NCI-H1930 (cell line): ENCODE measurements around the gene TMEM183A.
"Not testable (repeated sequence)": the region's sequence is repeated elsewhere in the genome, so short reads cannot be mapped to it uniquely, and the experiment has no call there.

ENCODE experiments used
- DNase-seq, 2 experiments: peaks; one replicate each; lab custom pipeline; 2025; lab: John Stamatoyannopoulos, UW

The TMEM183A gene

DNA sequence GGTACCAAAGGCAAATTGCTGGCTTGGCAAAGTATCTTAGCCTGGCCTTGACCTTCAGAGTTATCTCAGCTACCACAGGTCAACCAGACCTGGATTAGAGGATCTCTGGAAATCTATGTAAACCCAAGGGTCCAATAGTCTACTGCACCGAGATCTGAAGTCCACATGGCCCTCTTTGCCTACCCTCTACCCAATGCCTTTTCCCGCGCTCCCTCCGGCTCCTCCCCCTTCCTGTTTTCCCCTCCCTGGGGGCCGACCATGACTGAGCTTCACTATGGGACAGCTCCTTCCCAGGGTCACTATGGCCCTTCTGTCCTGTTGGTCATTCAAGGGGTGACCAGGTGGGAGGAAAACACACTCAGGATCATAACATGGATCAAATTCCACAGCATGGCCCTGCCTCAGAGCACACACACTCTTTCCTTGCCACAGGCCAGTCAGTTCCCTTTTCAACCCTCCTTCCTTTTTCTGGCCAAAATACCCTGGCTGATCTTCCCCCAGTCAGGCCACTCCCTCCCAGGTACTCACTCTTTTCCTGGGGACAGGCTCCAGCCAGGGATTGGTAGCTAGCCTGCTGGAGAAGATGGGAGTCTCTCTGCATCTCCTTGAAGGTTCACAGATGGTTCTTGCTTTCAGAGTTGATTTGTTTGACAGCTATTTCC is 19.1 kb upstream of the TMEM183A start:
- no peak for DNase-seq

DNA sequence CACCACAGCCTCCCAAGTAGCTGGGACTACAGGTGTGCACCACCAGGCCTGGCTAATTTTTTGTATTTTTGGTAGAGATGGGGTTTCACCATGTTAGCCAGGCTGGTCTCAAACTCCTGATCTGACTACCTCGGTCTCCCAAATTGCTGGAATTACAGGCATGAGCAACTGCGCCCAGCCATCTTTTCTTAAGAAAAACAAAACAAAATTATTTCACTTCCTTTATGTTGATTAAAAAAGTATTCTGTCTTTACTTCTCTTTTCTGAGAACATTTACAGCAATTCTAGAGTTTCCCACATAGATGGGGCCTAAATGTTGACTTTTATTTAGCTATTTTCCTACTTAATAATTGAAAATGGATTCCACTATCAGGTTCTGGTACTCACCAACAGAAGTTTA is 17.3 kb upstream of the TMEM183A start:
- DNase-seq, result no peak

DNA sequence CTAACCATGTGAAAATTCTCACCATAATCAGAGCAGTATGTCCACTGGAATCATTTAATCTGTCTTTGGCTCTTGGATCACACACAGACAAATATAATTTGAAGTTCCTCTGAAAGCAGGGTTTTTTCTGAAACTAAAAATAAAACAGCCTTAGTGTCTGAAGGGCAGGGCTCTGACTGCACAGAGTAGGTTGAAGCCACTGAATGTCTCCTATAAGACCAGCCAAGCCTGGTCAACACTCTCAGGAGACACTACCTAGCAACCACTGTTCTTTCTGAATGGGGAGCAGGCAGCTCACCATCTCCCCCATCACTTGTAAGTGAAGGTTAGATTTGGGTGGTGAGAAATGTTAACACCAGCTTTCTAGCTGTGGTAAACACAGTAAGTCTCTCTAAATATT is 16.1 kb upstream of the TMEM183A start:
- DNase-seq, result no peak

DNA sequence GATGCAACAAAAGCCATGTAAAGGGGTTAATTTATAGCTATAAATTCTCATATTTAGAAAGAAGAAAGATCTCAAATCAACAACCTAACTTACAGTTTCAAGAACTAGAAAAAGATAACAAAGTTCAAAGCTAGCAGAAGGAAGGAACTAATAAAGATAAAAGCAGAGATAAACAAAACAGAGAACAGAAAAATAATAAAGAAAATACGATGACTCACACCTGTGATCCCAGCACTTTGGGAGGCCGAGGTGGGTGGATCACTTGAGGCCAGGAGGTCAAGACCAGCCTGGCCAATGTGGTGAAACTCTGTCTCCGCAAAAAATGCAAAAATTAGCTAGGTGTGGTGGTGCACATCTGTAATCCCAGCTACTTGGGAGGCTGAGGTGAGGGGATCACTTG is 12.4 kb upstream of the TMEM183A start:
- DNase-seq, result no peak

DNA sequence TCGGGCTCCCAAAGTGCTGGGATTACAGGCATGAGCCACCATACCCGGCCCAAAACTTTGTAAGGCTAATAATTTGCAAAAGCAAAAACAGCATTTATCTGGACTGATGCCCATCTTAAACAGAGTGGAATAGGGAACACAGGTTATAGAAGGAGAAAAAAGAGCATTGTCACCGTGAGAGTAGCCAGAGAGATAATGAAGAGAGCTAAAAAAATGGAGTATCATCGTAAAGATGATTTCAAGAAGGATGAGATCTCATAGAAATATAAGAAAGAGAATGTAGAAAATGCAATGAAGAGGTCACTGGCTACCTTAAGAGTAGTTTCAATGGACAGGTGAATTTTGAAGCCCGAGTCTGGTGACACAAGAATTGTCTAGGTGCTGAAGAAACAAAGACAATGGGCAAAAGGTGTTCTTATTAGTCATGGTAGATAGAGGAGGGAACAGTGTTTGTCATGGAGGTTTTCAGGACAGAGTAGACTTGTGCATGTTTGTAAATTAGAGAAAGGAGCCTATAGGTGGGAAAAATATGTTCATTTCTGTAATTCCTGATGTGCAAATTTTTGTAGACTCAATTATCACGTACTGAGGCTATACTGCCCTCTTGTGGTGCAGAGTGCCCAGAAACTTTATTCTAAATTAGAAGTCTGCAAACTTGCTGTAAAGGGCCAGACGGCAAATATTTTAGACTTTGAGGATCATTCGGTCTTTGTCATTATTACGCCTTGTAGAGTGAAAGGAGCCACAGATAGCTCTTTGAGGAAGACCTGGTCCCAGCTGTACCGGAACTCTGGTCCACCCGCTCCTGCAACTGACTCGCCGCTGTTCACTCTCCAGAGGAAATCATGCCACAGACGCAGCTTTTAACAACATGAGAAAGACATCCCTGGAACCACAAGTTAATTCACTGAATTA is 8.1 kb upstream of the TMEM183A start:
- DNase-seq, result peak in 1 of 2 experiments; percentile 44

DNA sequence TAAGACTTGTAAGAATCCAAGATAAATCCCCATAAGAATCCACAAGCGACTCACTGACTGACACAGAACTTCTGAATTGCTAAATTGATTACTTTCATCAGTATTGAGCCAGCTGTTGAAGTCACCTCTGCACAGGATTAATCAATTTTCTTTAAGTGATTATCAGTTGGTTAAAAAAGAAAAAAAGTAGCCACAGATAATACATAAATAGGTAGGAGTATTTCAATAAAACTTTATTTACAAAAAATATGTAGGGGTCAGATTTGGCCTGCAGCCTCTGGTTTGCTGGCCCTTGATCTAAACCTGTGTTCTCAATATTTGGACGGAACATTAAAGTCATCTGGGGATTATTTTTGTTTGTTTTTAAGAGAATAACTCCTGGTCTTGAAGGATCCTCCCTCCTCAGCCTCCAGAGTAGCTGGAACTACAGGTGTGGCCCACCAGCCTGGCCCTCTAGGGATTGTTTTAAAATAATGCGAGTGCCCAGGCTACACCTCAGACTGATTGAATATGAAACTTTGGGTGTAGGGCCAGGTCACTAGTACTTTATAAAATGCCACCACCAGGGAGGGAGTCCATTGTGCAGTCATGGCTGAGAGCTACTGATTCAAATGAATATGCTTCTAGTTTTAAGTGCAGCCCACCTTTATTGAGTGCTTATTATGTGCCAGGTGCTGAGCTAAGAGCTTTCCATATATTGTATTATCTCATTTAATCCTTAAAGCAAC is 6.8 kb upstream of the TMEM183A start:
- no peak for DNase-seq

DNA sequence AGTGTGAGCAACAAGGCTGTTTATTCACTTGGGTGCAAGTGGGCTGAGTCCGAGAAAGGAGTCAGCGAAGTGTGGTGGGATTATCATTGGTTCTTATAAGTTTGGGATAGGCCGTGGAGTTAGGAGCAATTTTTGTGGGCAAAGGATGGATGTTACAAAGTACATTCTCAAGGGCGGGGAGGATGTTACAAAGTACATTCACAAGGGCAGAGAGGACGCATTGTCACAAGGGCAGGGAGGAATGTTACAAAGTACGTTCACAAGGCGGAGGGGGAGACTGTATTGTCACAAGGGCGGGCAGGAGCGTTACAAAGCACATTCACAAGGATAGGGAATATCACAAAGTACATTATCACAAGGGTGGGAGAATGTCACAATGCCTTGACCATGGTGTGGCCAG is 5.2 kb upstream of the TMEM183A start:
- no peak for DNase-seq

DNA sequence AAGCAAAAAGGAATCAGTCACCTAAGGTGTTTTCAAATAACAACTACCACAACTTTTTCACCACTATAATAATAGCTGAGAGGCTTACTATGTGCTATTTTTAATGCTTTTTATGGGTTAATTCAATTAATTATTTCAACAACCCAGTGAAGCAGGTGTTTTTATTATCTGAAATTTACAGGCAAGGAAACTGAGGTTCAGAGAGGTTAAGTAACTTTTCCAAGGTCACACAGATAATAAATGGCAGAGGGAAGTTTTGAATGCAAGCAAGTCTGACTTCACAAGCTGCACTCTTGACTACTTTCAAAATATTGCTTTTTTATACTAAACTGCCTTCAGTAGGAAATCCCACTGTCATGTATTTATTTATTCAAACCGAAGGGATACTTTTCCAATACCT is 4.2 kb upstream of the TMEM183A start:
- no peak for DNase-seq

DNA sequence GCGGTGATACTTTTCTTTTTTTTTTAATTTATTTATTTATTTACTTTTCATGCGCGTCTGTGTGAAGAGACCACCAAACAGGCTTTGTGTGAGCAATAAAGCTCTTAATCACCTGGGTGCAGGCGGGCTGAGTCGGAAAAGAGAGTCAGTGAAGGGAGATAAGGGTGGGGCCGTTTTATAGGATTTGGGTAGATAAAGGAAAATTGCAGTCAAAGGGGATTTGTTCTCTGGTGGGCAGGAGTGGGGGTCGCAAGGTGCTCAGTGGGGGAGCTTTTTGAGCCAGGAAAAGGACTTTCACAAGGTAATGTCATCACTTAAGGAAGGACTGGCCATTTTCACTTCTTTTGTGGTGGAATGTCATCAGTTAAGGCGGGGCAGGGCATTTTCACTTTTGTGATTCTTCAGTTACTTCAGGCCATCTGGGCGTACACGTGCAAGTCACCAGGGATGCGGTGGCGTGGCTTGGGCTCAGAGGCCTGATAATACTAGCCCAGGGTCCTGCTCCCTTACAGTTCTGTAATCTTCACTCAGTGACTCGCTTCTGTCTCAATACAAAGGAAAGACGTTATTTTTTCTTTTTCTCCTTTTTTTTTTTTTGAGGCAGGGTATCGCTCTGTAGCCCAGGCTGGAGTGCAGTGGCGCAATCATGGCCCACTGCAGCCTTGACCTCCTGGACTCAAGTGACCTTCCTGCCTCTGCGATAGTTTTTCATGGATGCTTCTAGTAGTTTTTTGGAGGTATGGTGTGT is 1.6 kb upstream of the TMEM183A start:
- DNase-seq, result not testable (repeated sequence)

DNA sequence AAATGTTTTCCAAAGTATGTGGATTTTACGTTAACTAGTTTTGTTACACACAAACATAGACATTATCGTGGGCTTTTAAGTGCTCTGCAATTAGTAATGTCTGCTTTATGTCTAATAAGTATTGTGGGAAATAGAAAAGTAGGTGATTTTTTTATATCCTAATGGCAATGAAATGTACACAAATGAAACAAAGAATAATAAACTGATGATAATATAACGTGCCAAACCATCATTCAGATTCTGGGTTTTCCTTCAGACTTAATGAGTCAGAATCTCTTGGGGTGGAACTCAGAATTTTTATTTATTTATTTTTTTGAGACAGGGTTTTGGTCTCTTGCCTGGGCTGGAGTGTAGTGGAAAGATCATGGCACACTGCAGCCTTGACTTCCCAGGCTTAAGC is 2.0 kb downstream of the TMEM183A start:
- DNase-seq, result no peak

DNA sequence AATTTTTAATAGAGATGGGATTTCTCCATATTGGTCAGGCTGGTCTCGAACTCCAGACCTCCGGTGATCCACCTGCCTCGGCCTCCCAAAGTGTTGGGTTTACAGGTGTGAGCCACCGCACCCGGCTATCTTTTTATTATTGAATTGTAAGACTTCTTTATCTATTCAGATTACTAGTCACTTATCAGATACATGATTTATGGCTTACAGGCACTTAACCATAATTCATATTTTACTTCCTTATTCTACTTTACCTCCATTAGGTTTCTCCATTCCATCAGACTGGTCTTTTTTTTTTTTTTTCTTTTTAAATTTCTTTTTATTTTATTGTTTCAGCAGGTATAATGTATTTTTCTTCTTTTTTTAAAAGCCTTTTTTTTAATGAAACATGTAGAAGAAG is 4.4 kb downstream of the TMEM183A start:
- DNase-seq, result no peak

DNA sequence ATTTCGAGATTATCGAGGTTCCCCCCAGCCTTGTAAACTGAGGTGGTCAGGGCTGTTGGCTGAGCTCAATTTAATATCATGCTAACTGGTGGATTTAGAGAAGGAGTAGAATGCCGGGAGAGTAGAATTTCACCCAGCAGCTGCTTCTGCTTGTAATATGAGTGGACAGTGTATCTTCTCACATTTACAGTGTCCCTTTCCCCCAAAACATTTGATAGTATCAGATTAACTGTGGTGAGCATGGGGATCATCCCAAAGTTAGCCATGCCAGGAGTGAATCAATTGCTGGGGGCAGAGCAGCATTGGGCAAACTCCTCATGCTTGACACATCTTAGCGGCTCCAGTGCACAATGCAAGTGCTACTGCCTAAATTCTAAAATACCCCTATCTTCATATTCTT is 9.9 kb downstream of the TMEM183A start:
- no peak for DNase-seq

DNA sequence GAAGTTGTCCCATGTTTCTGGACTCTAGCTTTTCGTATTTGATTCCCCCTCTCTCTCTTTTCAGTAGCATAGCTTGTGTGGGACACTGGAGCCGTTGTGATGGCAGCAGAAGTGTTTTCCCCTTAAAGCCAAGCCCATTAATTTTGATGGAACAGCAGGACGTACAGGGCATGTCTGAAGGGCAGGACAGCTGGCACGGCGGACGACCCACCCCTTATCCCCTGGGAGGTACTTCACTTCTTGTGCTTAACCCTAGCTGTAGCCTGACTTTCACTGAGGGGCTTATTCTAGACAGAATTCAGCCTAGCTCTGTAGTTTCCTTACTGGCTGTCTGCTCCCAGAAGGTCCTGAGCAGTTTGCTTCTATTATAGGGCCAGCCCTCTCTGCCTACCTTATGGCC is 10.5 kb downstream of the TMEM183A start:
- no peak for DNase-seq

DNA sequence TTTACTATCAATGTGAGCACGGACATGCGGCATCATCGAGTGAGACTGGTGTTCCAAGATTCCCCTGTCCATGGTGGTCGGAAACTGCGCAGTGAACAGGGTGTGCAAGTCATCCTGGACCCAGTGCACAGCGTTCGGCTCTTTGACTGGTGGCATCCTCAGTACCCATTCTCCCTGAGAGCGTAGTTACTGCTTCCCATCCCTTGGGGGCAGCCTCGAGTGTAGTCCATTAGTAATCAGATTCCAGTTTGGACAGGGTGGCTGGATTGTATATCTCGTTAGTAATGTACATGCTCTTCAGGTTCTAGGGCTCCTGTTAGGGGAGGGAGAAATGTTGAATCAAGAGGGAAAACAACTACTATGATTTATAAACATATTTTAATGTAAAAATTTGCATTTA is 15.7 kb downstream of the TMEM183A start:
- DNase-seq, result not testable (repeated sequence)

DNA sequence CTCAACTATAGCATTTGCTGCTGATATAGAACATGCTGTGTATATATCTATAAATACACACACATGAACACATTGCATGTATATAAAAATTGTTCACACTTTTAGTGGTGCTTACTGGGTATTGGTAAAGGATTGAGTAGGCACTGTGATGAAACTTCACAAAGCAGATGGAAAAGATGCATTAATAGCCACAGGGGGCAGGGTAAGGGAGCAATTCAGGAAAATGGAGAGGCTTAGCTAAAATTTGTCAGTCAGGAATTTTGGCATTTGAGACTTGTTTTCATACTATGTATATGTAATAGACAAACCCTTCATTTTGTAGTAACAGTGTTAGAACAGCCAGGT is 18.5 kb downstream of the TMEM183A start:
- no peak for DNase-seq

DNA sequence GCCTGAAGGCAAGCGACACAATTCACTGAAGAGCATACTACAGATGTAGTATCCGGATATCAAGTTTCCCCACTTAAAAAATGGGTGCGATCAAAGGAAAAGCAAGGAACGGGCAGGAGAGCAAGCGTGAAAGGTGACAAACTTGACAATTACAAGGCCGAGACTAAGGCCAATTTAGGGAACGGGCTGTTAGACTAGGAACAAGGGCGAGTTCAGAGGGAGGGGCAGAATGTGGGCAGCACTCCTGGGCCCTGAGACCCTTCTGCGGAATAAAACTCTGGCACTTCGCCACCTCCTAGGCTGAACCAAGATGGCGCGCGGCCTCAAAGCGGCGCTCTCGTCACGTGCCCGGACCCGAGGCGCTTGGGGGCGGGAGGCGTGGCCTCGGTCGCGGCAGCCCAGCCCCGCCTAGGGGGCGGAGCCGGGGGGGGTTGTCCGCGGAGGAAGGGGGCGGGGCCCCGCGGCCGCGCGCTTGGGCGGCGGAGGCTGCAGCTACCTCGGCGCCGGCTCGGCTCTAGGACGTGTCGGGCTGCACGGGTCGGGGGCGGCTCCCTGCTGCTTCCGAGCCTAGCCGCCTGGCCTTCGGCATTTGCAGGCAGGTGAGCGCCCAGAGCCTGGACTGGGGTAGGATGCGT is 19.0 kb downstream of the TMEM183A start, which contains the start of gene PPFIA4:
PPFIA4 (plus strand) TSS at position 461 of the 635 bp plus-strand sequence. CDS start 12,518 bp downstream, outside the sequence.
- DNase-seq, result peak; percentile 78 to 93

DNA sequence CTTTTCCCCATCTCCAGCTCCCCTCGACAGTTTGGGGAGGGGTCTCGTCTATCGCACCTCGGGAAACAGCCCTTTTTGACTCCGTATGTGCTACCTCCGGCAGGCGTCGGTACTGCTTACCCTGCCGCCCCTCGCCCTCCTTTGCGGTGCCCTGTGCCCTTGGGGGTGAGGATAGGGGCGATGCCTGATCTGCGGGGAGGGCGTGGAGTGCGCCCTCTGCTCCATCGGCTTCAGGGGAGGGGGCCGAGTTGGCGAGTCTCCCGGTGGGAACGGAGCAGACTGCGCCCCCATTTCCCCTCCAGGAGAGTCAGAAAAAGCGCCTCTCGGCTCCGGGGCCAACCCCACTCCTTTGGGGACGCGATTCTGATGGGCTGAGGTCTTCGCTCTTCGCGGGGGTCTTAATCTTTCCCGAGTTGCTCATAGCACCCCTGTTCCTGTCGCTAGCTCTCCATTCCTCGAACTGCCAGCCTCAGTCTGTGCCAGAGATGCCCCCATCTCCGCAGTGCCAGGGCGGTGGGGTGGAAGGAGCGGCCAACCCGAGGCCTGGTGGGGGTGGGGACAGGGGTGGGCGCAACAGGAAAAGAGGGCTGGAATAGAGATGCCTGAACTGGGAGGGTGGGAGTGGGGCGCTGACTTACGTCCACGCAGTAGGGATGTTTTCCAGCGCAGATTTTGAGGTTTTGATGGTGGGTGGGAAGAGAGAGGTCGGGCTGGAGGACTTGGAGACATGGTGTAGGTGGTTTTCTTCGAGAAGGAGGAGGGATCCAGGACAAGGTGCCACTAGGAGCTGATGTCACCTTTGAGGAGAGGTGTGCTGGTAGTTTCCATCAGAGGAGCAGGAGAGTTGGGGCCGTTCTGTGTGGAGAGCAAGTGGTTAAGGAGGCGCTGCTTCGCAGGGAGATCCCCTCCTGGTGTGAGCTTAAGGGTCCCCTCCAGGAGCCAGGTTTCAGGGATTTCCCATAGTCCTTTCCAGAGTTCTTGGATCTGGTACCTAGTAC is 19.8 kb downstream of the TMEM183A start:
- no peak for DNase-seq

DNA sequence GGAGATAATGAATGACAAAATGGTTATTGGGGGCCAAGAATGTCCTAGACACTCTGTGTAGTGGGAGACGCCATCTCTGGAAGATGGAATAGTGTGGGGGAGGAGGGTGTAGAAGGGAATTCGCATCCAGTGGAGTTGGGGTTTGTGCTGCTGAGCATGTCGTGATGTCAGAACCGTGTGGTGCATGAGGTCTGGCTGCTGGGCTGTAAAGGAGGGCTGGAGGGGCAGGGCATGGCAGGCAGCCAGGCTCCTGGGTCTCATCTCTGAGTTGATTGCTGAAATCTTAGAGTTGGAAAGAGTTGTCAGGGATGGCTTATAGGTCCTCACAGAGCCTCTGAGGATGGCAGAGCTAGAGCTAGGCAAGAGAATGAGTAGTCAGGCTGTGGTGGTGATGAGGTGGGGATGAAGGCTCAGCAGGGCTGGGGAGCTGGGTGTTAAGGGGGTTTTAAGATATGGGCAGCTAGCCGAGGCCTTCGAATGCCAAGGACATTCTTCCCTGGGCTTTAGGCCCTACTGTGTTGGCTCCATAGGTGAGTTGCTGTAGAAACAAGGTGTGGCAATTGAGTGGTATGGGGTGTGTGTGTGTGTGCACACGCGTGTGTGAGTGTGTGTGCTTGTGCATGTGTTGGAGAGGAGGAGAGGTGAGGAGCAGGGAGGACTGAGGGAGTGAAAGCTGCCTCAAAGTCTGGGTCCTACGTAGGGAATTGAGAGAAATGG is 21.1 kb downstream of the TMEM183A start:
- no peak for DNase-seq

DNA sequence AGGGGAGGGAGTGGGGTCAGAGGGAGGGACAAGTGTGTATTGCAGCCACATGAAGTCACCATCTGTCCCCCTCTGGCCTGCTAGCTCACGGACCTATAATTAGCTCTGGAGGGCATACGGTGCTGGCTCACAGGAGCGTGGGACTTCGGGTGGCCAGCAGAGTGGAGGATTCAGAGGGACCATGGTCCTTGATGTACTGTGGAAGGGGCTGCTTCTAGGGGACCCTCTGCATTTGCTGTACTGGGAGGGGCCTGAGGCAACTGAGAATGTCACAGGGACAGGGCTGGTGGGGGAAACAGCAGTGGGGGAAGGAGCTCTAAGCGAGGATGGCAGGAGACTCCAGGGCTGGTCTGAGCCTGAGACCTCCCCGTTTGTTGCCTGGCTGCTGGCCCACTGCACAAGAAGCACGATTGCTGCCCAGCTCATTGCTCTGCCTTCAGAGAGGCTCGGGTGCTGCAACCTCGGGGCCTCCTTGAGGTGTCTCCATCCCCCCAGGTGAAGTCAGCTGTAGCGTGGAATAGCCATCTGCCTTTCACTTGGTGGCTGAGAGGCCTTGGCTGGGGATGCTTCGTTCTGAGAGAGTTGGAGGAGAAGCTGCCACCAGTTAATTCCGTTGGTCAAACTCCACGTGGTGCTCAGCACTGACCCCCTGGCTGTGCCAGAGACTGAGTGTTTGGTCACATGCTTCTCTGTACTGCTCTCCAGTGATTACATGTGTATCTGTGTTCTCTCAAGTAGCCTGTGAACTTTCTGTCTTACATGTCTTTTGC is 21.8 kb downstream of the TMEM183A start:
- DNase-seq, result no peak
